NOMO-1 treated with DMSO at 0.1 percent for 48 hours (cell line): ENCODE data around the gene KLK13.

Experiments
- DNase-seq: peaks from one replicate; lab custom pipeline; 2025; ENCODE audit not compliant: unreplicated experiment; lab: John Stamatoyannopoulos, UW

The KLK13 gene

DNA sequence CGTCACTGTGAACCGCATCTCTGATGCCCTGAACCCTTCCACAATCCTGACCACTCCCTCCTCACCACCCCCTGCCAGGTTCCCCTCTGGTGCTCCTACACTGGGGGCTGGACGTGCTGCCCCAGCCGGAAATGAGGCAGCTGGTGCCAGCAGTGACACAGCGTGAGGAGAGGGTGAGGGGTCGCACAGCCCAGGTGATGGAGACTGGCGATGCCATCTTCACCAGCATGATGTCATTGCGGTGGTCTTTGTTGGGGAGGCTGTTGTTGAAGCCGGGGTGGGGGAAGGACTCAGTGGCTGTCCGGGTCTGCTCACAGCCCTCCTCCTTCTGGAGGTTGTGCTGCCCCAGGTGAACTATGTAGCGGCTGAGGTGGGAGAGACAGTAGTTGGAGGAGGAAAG lies 40.9 kb downstream of the KLK13 start:
- no peak for DNase-seq

GRCh38 chr19:51022526-51022925 lies 42.4 kb downstream of the KLK13 start:
- DNase-seq = no peak

- peak; percentile 72 for DNase-seq
Observed at GRCh38 chr19:51020988-51021651, 43.8 kb downstream of the KLK13 start.

DNA sequence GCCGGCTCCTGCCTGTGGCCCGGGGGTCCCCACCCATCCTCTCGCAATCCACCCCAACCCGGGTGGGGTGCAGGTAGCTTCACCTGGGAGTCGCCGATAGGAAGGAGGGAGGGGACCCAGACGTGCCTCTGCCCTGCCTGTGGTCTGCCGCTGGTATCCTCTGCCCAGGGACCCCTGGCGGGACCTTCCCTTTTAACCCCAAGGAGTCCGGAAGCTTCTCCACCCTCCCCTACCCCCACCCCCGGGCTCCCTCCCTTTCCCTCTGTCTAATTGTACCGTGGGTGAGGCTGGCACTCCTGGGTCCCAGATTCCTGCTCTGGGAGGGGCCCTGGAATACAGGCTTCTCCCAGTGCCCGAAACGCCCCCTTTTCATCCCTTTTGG lies 45.4 kb downstream of the KLK13 start, which contains the start of gene KLK10:
TSS of gene KLK10 (minus strand) at position 166 of the 382 bp plus-strand sequence. CDS start 579 bp downstream, outside the sequence.
- no peak for DNase-seq

DNA sequence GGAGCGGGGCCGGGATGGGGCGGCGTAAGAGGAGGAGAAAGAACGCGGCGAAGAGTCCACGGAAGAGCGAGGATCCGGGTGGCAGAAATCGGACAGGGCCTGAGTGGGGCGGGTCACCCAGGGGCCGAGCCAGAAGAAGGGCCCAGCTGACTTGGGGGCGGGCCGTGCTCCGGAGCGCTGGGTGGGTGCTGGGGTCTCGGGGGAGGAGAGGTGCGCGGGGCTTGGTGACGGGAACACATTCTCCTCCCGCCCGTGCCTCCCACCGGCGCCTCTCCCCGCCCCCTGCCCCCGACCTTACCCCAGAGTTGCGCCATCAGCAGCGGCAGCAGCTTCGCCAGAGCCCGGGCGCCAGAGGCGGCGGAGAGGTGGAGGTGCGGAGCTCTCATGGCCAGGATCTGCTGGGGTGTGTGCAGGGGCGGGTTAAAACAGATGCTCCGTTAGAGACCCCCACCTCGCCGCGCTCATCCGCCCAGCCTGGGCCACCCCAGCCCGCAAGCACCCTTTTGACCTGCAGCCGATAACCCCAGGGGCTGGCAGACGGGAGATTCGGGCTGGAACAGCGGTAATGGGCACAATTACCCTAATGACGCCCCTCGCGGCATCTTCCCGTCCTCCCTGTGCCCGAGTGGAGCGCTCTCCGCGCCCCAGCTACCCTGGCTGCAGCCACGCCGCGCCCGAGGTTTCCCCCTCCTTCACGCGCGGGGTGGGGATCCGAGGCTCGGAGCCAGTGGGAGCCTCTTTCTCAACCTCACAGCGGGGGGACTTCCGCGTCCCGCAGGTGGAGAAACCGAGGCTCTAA lies 45.9 kb downstream of the KLK13 start:
- DNase-seq = peak; percentile 7

DNA sequence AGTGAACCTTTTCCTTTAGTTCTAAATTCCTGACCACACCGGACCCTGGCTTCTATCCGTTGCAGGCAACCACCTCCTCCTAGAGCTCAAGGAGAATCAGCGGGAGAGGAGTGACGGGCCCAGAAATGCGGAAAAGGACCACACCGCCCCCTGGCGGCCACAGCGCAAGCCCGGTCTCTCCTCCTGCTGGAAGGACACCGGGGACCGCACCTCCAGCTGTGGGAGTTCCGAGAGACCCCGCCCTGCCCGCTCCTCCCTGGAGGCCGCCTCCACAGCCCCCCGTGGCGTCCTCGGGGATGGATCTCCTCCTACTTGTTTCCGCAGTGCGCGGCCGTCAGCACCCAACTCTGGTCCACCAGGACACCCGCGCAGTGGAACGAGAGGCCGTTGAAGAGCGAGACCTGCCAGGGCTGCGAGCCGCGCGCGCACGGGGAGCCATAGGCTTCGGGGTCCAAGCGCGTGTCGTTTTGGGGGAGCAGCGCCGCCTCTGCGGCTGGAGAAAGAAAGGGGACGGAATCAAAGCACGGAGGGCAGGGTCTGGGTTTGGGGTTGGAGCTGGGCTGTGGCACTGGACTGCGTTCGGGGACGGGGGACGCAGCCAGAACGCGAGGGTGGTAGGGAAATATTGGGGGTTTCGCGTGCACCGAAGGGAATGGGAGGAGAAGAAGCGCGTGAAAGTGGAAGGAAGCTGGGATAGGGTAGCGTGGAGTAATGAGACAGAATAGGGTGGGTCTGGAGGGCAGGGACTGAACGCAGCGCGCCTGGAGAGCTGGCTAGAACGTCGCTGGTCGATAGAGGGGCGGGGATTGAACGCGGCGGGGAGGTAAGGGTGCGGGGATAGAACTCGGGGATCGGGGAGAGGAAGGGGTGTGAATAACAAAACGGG lies 47.9 kb downstream of the KLK13 start:
- peak; percentile 28 for DNase-seq

GRCh38 chr19:51015691-51016267 lies 49.1 kb downstream of the KLK13 start:
- no peak for DNase-seq

GRCh38 chr19:51014242-51014641 lies 50.6 kb downstream of the KLK13 start:
- DNase-seq = no peak

DNA sequence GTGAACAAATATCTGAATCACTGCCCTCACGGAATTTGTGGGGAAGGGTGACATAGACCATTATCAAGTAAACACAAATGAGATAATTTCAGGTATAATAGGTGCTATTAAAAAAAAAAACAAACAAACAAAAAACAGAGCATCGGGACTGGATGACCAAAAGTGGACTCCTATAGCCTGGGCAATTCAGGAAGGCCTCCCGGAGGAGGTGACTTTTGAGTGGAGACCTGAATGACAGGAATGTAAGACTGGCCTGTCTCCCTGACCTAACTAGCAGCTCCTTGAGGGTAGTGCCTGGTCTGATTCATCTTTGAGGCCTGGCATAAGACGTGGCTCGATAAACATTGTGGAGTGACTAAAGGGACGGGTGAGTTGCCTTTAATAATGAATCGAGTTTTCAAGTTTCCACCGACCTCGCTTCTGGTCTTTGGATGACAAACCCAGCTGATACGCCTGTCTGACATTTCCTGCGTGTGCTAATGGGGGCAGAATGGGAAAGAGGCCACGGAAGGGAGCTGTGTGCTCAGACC lies 52.2 kb downstream of the KLK13 start:
- no peak for DNase-seq

DNA sequence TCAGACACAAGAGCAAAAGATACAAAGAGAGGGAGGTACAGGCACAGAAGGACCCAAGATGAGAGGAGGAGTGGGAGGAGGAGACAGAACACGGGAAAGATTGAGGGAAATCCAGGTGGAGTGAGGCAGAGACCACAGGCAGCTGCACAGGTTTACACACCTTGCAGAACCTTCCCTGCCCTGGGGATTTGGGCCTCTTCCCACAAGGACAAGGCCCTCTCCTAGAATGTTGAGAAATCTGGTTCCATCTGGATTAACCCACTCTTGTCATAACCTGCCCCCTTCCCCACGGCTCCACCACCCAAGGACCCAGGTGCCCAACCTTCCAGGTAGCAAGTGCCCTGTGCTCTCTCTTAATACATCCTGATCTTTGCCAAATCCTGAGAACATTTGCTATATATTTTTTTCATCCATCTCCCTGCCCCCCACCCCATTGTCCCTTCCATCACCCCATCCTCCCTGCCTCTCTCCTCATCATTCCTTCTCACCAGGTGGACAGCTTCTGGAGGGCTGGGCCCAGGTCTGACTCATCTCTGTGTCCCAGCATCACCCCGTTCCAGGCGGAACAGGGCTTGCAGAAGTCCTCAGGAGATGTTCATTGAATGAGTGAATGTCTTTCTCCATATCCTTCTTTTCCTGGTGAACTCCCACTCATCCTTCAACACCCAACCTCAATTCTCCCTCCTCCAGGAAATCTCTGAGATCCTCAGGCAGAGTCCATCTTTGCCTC lies 54.7 kb downstream of the KLK13 start:
- no peak for DNase-seq

DNA sequence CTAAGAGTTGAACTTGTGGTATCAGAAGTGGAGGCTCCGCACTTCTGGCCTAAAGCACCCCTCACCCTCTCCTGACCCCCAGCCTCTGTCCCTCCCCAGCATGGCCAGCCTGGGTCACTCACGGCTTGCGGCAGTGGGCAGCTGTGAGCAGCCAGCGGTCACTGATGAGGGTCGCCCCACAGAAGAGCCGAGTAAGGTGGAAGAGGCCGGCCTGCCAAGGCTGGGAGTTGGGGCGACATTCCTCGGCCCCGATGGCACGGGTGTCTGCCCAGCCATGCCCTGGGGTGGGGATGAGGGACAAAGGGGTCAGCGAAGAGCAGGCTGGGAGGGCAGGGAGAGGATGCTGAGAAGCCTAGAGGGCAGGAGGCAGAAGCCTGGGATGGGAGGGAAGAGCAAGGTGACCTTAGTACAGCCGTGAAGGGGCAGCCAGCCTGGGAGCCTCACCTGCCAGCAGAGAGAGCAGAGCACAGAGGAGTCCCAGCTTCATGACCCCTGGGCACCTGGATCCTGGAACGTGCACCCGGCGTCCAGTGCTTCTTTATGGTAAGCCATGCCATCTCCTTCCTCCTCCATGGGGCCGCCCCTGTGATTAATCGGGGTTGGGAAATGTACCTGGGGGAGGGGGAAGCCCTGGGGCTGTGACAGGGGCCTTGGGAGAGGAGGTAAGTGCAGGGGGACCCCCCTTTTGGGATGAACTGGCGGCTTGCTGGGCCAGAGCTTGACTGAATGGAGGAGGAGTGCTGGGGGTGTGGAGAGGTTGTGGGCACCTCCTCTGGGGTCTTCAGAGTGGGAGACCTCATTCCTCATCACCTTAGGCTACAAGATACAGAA lies 55.6 kb downstream of the KLK13 start:
- no peak for DNase-seq

- no peak for DNase-seq
Observed at GRCh38 chr19:51007488-51007887, 57.4 kb downstream of the KLK13 start.

DNA sequence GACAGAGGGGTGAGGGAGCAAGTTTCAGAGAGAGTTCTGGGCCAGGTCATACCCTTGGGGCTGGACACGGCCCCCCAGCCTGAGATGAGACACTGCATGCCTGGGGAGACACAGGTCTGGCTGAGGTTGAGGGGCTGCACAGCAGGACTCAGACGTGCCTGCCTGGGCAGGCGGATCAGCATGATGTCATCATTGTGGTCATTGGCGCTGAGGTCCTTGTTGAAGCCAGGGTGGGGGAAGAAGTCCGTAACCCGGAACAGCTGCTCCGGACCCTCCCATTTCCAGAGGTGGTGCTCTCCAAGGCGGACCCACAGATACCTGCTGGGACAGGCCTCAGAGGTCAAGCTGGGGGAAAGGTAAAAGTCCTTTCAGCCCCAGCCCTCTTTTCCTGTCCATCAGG lies 58.5 kb downstream of the KLK13 start:
- no peak for DNase-seq
